Neutrophil (primary cell): Measurements from ENCODE around the gene HPN.

ENCODE experiments used
- H3K27ac ChIP-seq: fragments of 200-600 bp; sonication (generic); 2 replicates; pipeline ENCODE4 v1.5.1; 2016; ENCODE audit warnings: mild to moderate bottlenecking, moderate library complexity
- H3K27me3 ChIP-seq: fragments of 200-600 bp; sonication (generic); 2 replicates; pipeline ENCODE4 v1.6.0; 2016; ENCODE audit warnings: mild to moderate bottlenecking
- H3K36me3 ChIP-seq: fragments of 200-600 bp; sonication (generic); 2 replicates; pipeline ENCODE4 v1.5.1; 2017
- H3K4me1 ChIP-seq, 2 experiments: fragments of 200-600 bp in 1 of 2; sonication (generic) in 1 of 2; 1 replicate in 1 of 2; 2 replicates in 1 of 2; pipeline versions ENCODE4 v1.5.1 to v1.6.1; 2013 to 2016; ENCODE audit warnings: low read depth in 1 of 2, low read length in 1 of 2, mild to moderate bottlenecking in 1 of 2, moderate library complexity in 1 of 2; ENCODE audit not compliant: control insufficient read depth in 1 of 2, insufficient read depth in 1 of 2
- H3K4me3 ChIP-seq, 2 experiments: fragments of 200-600 bp in 1 of 2; sonication (generic) in 1 of 2; 1 replicate in 1 of 2; 2 replicates in 1 of 2; pipeline ENCODE4 v1.5.1; 2013 to 2016; ENCODE audit warnings: low read depth in 1 of 2, low read length in 1 of 2, mild to moderate bottlenecking in 1 of 2, moderate library complexity in 1 of 2
- H3K9me3 ChIP-seq: fragments of 200-600 bp; sonication (generic); 2 replicates; pipeline ENCODE4 v1.5.1; 2016
- TF ChIP-seq, protein P1 (sequence below): fragments of 200-600 bp; sonication (generic); IDR thresholded peaks from 2 replicates; pipeline ENCODE4 v1.5.1; 2016; ENCODE audit warnings: antibody characterized with exemption

The HPN gene

GRCh38 chr19:35104361-35104760, 62.8 kb downstream of the HPN start:
- Histone ChIP-seq H3K9me3 (no peaks in the 10 kb centered on the region), H3K4me3 (no peak overlapping the region), H3K27ac (no peak overlapping the region), H3K27me3 (peaks cover 2% of the 10 kb centered on the region), H3K36me3 (no peaks in the 10 kb centered on the region), H3K4me1 (no peaks in the 10 kb centered on the region)
- TF ChIP-seq, protein P1, sequence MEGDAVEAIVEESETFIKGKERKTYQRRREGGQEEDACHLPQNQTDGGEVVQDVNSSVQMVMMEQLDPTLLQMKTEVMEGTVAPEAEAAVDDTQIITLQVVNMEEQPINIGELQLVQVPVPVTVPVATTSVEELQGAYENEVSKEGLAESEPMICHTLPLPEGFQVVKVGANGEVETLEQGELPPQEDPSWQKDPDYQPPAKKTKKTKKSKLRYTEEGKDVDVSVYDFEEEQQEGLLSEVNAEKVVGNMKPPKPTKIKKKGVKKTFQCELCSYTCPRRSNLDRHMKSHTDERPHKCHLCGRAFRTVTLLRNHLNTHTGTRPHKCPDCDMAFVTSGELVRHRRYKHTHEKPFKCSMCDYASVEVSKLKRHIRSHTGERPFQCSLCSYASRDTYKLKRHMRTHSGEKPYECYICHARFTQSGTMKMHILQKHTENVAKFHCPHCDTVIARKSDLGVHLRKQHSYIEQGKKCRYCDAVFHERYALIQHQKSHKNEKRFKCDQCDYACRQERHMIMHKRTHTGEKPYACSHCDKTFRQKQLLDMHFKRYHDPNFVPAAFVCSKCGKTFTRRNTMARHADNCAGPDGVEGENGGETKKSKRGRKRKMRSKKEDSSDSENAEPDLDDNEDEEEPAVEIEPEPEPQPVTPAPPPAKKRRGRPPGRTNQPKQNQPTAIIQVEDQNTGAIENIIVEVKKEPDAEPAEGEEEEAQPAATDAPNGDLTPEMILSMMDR = no peak

- no peak overlapping the region for H3K27ac ChIP-seq
- H3K4me3 ChIP-seq = no peak overlapping the region
- H3K9me3 ChIP-seq = no peaks in the 10 kb centered on the region
- no peaks in the 10 kb centered on the region for H3K4me1 ChIP-seq
- TF ChIP-seq, protein P1 = no peak
- H3K36me3 ChIP-seq = no peaks in the 10 kb centered on the region
- H3K27me3 ChIP-seq = peaks cover 9% of the 10 kb centered on the region
Measured at GRCh38 chr19:35105047-35105410, 63.5 kb downstream of the HPN start.

DNA sequence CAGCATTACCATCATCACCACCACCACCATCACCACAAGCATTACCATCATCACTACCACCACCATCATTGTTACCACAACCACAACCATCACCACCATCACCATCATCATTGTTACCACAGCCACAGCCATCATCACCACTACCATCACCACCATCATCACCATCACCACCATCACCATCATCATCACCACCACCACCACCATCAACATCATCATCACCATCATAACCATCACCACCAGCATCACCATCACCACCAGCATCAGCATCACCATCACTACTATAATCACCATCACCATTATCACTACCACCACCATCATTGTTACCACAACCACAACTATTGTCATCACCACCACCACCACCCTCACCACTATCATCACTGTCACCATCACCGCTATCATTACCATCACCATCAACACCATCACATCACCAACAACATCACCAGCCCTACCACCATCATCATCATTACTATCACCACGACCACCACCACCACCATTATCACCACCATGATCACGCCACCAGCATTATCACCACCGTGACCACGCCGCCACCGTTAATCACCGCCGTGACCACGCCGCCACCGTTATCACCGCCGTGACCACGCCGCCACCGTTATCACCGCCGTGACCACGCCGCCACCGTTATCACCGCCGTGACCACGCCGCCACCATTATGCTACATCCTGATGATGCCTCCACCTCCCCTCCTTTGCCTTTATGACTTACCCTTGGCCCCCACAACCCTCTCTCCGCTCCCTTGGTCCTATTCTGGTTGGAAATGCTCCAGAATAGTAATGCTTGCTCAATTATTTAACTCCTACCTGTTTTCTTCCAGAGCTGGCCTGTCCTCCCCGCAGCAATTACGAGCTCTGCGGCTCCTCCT, 64.1 kb downstream of the HPN start:
- no peak overlapping the region for H3K27ac ChIP-seq
- TF ChIP-seq, protein P1 = no peak
- no peaks in the 10 kb centered on the region for H3K4me1 ChIP-seq
- no peak overlapping the region for H3K4me3 ChIP-seq
- no peaks in the 10 kb centered on the region for H3K36me3 ChIP-seq
- H3K27me3 ChIP-seq = peaks cover 13% of the 10 kb centered on the region
- no peaks in the 10 kb centered on the region for H3K9me3 ChIP-seq

DNA sequence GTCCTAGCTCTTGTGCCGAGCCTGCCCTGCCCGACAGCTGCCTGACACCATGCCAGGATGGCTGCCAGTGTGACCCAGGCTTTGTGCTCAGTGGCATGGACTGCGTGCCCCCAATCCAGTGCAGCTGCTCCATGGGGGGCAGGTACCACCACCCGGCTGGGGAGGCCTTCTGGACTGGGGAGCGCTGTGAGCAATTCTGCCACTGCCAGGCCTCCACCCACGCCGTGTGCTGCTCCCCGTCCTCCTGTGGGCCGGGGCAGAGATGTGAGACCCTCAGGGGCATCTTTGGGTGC, 64.7 kb downstream of the HPN start:
- H3K9me3 ChIP-seq = no peaks in the 10 kb centered on the region
- no peaks in the 10 kb centered on the region for H3K36me3 ChIP-seq
- H3K27me3 ChIP-seq = peaks cover 13% of the 10 kb centered on the region
- no peak overlapping the region for H3K4me3 ChIP-seq
- TF ChIP-seq, protein P1 = no peak
- no peaks in the 10 kb centered on the region for H3K4me1 ChIP-seq
- no peak overlapping the region for H3K27ac ChIP-seq

DNA sequence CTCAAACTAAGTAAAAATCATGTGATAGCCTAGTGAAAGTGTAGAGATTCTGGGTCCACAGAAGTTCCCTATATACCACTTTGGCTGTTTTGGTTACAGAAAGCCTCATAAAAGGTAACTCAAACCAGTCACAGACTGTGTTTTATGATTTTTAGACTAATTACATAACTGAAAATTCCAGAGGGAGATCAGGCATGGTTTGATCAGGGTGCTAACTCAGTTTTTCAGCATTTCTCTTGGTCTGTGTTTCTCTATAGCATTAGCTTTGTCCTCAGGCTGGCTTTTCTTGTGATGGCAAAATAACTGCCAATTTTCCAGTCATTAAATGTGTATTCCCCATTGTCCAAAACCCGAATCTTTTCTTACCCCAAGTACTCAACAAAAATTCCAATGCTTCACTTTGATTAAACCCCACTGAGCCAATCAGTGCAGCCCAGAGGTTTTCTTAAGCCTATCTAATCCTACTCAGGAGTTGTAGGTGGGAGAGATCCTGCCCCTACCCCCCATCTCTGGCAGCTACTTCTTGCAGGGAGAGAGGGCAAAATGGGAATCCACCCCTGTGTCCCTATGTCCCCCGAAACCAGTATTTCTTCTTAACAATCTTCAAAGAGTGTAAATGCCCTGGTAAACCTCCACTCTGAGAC, 65.5 kb downstream of the HPN start:
- Histone ChIP-seq H3K36me3 (no peaks in the 10 kb centered on the region), H3K27me3 (peaks cover 13% of the 10 kb centered on the region), H3K4me1 (no peaks in the 10 kb centered on the region), H3K27ac (no peak overlapping the region), H3K4me3 (no peak overlapping the region), H3K9me3 (no peaks in the 10 kb centered on the region)
- TF ChIP-seq, protein P1 = no peak
